Measurements from ENCODE around the gene NXPE3. TPM values are rescaled to one million over a fixed set of nuclear protein-coding genes. Genes with fewer than 3 reads are reported as not detected.
"Not testable (repeated sequence)": the region's sequence is repeated elsewhere in the genome, so short reads cannot be mapped to it uniquely, and the experiment has no call there.

The NXPE3 gene
- 11.6 to 12.7 TPM (median 12.7 TPM) in 3 replicates for total RNA-seq

- Mint-ChIP-seq H3K27me3 (ENCODE audit: low read depth) (no peaks in the 10 kb centered on the region), H3K4me3 (peak within 1 kb of the TSS; percentile 81), H3K9me3 (no peaks in the 10 kb centered on the region), H3K36me3 (peaks cover 7% of the 10 kb centered on the region), H3K27ac (peak within 1 kb of the TSS; percentile 58), H3K4me1 (peaks cover 23% of the 10 kb centered on the region)
- peak; percentile 70 to 85 for DNase-seq (ENCODE audit: low spot score in 2 of 2, unreplicated experiment in 2 of 2)
- TF ChIP-seq CTCF (IDR thresholded peaks at IDR 0.05; ENCODE audit: unreplicated experiment), result no peak
Measured at GRCh38 chr3:101779047-101779821, at the start of gene NXPE3. NXPE3 (plus strand) TSS chr3:101779211; CDS start chr3:101785597, 6,386 bp downstream.

GRCh38 chr3:101729586-101729985 is 49.4 kb upstream of the NXPE3 start:
- no peaks in the 10 kb centered on the region for H3K27me3 Mint-ChIP-seq (ENCODE audit: low read depth)
- H3K27ac Mint-ChIP-seq, result no peak overlapping the region
- H3K4me3 Mint-ChIP-seq, result no peak overlapping the region
- DNase-seq (ENCODE audit: low spot score in 2 of 2, unreplicated experiment in 2 of 2), result no peak
- H3K4me1 Mint-ChIP-seq, result peaks cover 8% of the 10 kb centered on the region
- TF ChIP-seq CTCF (IDR thresholded peaks at IDR 0.05; ENCODE audit: unreplicated experiment), result no peak
- peaks cover 35% of the 10 kb centered on the region for H3K36me3 Mint-ChIP-seq
- peaks cover 6% of the 10 kb centered on the region for H3K9me3 Mint-ChIP-seq

GRCh38 chr3:101730839-101731238 is 48.2 kb upstream of the NXPE3 start:
- peaks cover 3% of the 10 kb centered on the region for H3K4me1 Mint-ChIP-seq
- no peak overlapping the region for H3K4me3 Mint-ChIP-seq
- H3K9me3 Mint-ChIP-seq, result peaks cover 14% of the 10 kb centered on the region
- H3K27me3 Mint-ChIP-seq (ENCODE audit: low read depth), result no peaks in the 10 kb centered on the region
- no peak for TF ChIP-seq CTCF (IDR thresholded peaks at IDR 0.05; ENCODE audit: unreplicated experiment)
- no peak for DNase-seq (ENCODE audit: low spot score in 2 of 2, unreplicated experiment in 2 of 2)
- no peak overlapping the region for H3K27ac Mint-ChIP-seq
- H3K36me3 Mint-ChIP-seq, result peaks cover 47% of the 10 kb centered on the region

- H3K4me3 Mint-ChIP-seq, result no peak overlapping the region
- TF ChIP-seq CTCF (IDR thresholded peaks at IDR 0.05; ENCODE audit: unreplicated experiment), result no peak
- H3K27ac Mint-ChIP-seq, result no peak overlapping the region
- H3K36me3 Mint-ChIP-seq, result peaks cover 60% of the 10 kb centered on the region
- no peaks in the 10 kb centered on the region for H3K27me3 Mint-ChIP-seq (ENCODE audit: low read depth)
- DNase-seq (ENCODE audit: low spot score in 2 of 2, unreplicated experiment in 2 of 2), result no peak
- H3K4me1 Mint-ChIP-seq, result no peaks in the 10 kb centered on the region
- H3K9me3 Mint-ChIP-seq, result peaks cover 24% of the 10 kb centered on the region
Measured at GRCh38 chr3:101732240-101732641, 46.8 kb upstream of the NXPE3 start.

- no peak for DNase-seq (ENCODE audit: low spot score in 2 of 2, unreplicated experiment in 2 of 2)
- Mint-ChIP-seq H3K4me3 (no peak overlapping the region), H3K9me3 (peaks cover 50% of the 10 kb centered on the region), H3K27me3 (ENCODE audit: low read depth) (no peaks in the 10 kb centered on the region), H3K36me3 (peaks cover 80% of the 10 kb centered on the region), H3K27ac (no peak overlapping the region), H3K4me1 (no peaks in the 10 kb centered on the region)
- TF ChIP-seq CTCF (IDR thresholded peaks at IDR 0.05; ENCODE audit: unreplicated experiment), result no peak
Measured at GRCh38 chr3:101735833-101736232, 43.2 kb upstream of the NXPE3 start.

GRCh38 chr3:101741914-101742313 is 37.1 kb upstream of the NXPE3 start:
- not testable (repeated sequence) for H3K4me3 Mint-ChIP-seq; H3K4me1 Mint-ChIP-seq; DNase-seq (ENCODE audit: low spot score in 2 of 2, unreplicated experiment in 2 of 2); H3K27me3 Mint-ChIP-seq (ENCODE audit: low read depth); H3K27ac Mint-ChIP-seq
- H3K36me3 Mint-ChIP-seq, result peaks cover 63% of the 10 kb centered on the region
- peaks cover 41% of the 10 kb centered on the region for H3K9me3 Mint-ChIP-seq

Data from mesothelial cell of epicardium (in vitro differentiated cells).